GM23248 (cell line): ENCODE data around the gene IGF2BP1.

Source experiments
- EZH2 ChIP-seq: fragments of 200-600 bp; sonication (generic); IDR thresholded peaks from 2 replicates; pipeline ENCODE4 v1.6.1; 2018; ENCODE audit warnings: antibody characterized with exemption, mild to moderate bottlenecking; ENCODE audit not compliant: insufficient read depth, poor library complexity, severe bottlenecking
- EZH2phosphoT487 ChIP-seq: fragments of 200-600 bp; sonication (generic); IDR thresholded peaks from 2 replicates; pipeline ENCODE4 v1.6.1; 2018; ENCODE audit warnings: antibody characterized with exemption, moderate library complexity, mild to moderate bottlenecking, low read depth; ENCODE audit not compliant: insufficient read depth

DNA sequence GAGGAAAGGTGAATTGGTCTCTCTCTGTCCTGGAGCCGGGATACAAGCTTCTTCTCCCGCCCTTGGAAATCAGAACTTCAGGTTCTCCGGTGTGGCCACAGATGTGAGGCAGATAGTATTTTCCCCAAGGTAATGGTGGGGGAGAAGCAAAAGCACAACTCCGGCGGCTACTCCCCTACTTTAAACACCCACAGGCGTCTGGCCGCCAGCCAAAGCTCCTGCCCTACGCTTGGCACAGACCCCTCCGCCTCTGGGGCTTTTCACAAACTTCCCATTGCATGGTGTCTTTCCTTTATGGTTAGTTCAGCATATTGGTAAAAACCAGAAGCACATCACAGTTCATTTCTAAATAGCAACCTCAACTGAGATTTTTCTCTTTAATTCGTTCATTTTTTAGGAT is 95.9 kb downstream of the IGF2BP1 start:
- TF ChIP-seq EZH2 (no peak), EZH2phosphoT487 (no peak)
